Loucy (cell line): ENCODE data around the gene FOXL3.

Experiments
- EZH2phosphoT487 ChIP-seq: fragments of 200-600 bp; IDR thresholded peaks from 2 replicates; pipeline ENCODE4 v1.6.1; 2018; ENCODE audit warnings: antibody characterized with exemption, mild to moderate bottlenecking, moderate library complexity, borderline replicate concordance
- TF ChIP-seq, protein P1 (sequence below): fragments of 200-600 bp; sonication (generic); conservative IDR thresholded peaks from 2 replicates; pipeline ENCODE4 v1.5.1; 2014; ENCODE audit warnings: mild to moderate bottlenecking, antibody characterized with exemption, low read length

DNA sequence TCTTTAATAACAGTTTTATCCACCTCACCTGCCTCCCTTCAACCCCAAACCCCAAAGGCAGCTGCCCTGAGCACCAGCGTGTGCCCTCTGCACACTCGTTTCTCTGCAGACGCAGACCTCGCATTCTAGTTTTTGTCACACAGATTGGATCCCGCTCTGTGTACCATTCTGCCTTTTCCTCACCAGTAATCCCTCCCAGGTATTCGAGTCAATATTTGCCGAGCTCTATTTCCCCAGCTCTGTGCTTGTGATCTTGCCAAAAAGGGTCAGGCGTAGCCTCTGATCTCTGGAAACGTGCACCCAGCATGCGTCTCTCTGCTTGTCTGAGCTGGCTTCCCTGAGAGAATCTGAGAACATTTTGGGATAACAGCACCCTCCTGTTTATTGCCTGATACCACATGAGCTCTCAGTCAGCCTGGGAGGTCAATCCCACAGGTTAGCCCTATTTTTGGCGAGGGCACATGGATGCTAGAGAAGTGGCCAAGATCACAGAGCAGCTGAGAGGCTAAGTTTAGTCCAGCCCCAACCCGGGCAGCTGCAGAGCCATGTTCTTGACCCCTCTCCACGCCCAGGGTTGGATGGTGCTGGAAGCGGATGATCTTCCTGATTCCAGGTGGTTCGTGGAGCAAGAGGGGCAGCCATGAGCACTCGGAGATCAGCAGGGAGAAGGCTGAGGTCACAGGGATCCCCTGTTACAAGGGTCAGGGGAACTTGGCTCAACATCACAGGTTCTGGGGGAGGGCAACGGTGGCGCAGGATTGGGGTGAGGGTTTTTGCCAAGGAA, 29.1 kb downstream of the FOXL3 start:
- TF ChIP-seq, protein P1, sequence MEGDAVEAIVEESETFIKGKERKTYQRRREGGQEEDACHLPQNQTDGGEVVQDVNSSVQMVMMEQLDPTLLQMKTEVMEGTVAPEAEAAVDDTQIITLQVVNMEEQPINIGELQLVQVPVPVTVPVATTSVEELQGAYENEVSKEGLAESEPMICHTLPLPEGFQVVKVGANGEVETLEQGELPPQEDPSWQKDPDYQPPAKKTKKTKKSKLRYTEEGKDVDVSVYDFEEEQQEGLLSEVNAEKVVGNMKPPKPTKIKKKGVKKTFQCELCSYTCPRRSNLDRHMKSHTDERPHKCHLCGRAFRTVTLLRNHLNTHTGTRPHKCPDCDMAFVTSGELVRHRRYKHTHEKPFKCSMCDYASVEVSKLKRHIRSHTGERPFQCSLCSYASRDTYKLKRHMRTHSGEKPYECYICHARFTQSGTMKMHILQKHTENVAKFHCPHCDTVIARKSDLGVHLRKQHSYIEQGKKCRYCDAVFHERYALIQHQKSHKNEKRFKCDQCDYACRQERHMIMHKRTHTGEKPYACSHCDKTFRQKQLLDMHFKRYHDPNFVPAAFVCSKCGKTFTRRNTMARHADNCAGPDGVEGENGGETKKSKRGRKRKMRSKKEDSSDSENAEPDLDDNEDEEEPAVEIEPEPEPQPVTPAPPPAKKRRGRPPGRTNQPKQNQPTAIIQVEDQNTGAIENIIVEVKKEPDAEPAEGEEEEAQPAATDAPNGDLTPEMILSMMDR: no peak
- TF ChIP-seq EZH2phosphoT487: no peak
